Measurements from ENCODE around the gene MAST3. TPM values are rescaled to one million over a fixed set of nuclear protein-coding genes. Genes with fewer than 3 reads are reported as not detected.

MAST3 gene
- total RNA-seq, 1 experiment from 2014 or later = 10.4 TPM

DNA sequence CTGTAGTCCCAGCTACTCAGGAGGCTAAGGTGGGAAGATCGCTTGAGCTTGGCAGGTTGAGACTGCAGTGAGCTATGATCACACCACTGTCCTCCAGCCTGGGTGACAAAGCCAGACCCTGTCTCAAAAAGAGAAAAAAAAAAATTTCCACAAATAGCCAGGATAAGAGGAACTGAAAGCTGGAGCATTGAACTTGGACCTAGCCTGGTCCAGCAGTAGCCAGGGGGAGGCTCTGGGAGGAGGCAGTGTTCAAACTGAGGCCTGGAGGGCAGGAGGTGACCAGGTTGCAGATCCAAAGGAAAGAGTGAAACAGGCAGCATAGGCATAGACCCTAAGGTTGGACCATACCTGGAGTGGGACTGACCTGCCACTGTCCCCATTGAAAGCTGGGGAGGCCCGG is 28.5 kb downstream of the MAST3 start:
- no peak overlapping the region for H2BK120ac ChIP-seq (ENCODE audit: low read depth, low read length, poor library complexity, severe bottlenecking)
- H3K18ac ChIP-seq (ENCODE audit: insufficient read length, low read depth, low read length) = no peak overlapping the region
- H2BK20ac ChIP-seq (ENCODE audit: low read depth, low read length, poor library complexity, severe bottlenecking) = no peak overlapping the region
- H2AFZ ChIP-seq (ENCODE audit: low read length) = no peak overlapping the region
- H2BK12ac ChIP-seq (ENCODE audit: insufficient read length, low read depth, low read length) = no peak overlapping the region
- no peak overlapping the region; a peak in 2 of 7 replicates for H3K27ac Mint-ChIP-seq
- no peaks in the 10 kb centered on the region for H3K4me1 ChIP-seq (ENCODE audit: insufficient read depth, low read length)
- DNase-seq = no peak
- H4K91ac ChIP-seq (ENCODE audit: insufficient read length, low read depth, low read length) = no peak overlapping the region
- no peak overlapping the region for H3K56ac ChIP-seq (ENCODE audit: insufficient read length, low read depth, low read length)
- H2AK5ac ChIP-seq (ENCODE audit: insufficient read length, low read length) = no peak overlapping the region
- no peaks in the 10 kb centered on the region for H3K4me1 Mint-ChIP-seq
- no peak overlapping the region for H3K14ac ChIP-seq (ENCODE audit: insufficient read depth, low read length)
- H3K79me1 ChIP-seq (ENCODE audit: insufficient read depth, low read depth, low read length, poor library complexity, severe bottlenecking) = no peaks in the 10 kb centered on the region
- no peak overlapping the region for H3K9ac ChIP-seq (ENCODE audit: extremely low read depth, insufficient read length, low read length)
- peaks cover 4% of the 10 kb centered on the region for H4K20me1 ChIP-seq (ENCODE audit: control insufficient read depth, insufficient read depth, insufficient read length)
- no peaks in the 10 kb centered on the region for H3K27me3 Mint-ChIP-seq (ENCODE audit: low read depth)
- no peaks in the 10 kb centered on the region for H3K9me3 Mint-ChIP-seq
- H3K4me2 ChIP-seq (ENCODE audit: insufficient read depth, insufficient read length, low read length) = no peak overlapping the region
- no peak overlapping the region for H3K23ac ChIP-seq (ENCODE audit: insufficient read length, low read depth, low read length)
- no peak overlapping the region for H4K8ac ChIP-seq (replicated peaks; ENCODE audit: insufficient read length, low read depth, low read length)
- no peak overlapping the region for H2BK15ac ChIP-seq (ENCODE audit: low read depth, low read length)
- H3K4ac ChIP-seq (ENCODE audit: low read depth, low read length) = no peak overlapping the region
- no peak overlapping the region for H2BK5ac ChIP-seq (ENCODE audit: insufficient read length, low read length)
- no peaks in the 10 kb centered on the region for H3K27me3 ChIP-seq (ENCODE audit: insufficient read depth, low read length)
- no peak overlapping the region for H3K4me3 Mint-ChIP-seq
- no peak overlapping the region for H4K5ac ChIP-seq (ENCODE audit: insufficient read length, low read depth, low read length)
- H3K27ac ChIP-seq (ENCODE audit: insufficient read length, low read depth, low read length) = no peak overlapping the region
- no CpG with 5 or more reads among the region's 2 CpGs for WGBS (ENCODE audit: extremely low coverage, insufficient read length, low lambda C conversion rate)
- H3K79me2 ChIP-seq (ENCODE audit: insufficient read depth, low read length) = no peaks in the 10 kb centered on the region
- no peaks in the 10 kb centered on the region for H3K9me3 ChIP-seq (ENCODE audit: control insufficient read depth, low read depth, low read length)
- H3K36me3 Mint-ChIP-seq (ENCODE audit: insufficient read depth in 1 of 3, low read depth in 3 of 3) = peaks cover 12 to 45% (median 44%) of the 10 kb centered on the region in 3 experiments; a peak in 6 of 7 replicates
- no peak overlapping the region for H3T11ph ChIP-seq (ENCODE audit: low read length)
- no peaks in the 10 kb centered on the region for H3K23me2 ChIP-seq (ENCODE audit: insufficient read length, low read depth, low read length, poor library complexity, severe bottlenecking)
- TF ChIP-seq, protein P1, sequence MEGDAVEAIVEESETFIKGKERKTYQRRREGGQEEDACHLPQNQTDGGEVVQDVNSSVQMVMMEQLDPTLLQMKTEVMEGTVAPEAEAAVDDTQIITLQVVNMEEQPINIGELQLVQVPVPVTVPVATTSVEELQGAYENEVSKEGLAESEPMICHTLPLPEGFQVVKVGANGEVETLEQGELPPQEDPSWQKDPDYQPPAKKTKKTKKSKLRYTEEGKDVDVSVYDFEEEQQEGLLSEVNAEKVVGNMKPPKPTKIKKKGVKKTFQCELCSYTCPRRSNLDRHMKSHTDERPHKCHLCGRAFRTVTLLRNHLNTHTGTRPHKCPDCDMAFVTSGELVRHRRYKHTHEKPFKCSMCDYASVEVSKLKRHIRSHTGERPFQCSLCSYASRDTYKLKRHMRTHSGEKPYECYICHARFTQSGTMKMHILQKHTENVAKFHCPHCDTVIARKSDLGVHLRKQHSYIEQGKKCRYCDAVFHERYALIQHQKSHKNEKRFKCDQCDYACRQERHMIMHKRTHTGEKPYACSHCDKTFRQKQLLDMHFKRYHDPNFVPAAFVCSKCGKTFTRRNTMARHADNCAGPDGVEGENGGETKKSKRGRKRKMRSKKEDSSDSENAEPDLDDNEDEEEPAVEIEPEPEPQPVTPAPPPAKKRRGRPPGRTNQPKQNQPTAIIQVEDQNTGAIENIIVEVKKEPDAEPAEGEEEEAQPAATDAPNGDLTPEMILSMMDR (conservative IDR thresholded peaks at IDR 0.05) = no peak

All from H9 (cell line).